Fibroblast of pulmonary artery (primary cell): ENCODE results near the gene ANKRD52.
A peak's percentile ranks its signal among the peaks of the same experiment; 100 is the strongest.
"Not testable (repeated sequence)": the region's sequence is repeated elsewhere in the genome, so short reads cannot be mapped to it uniquely, and the experiment has no call there.

Experiments
- DNase-seq: peaks from one replicate; pipeline ENCODE4 v3.0.0-alpha.2; 2010; ENCODE audit warnings: low read depth
- H3K4me3 ChIP-seq: replicated peaks from 2 replicates; pipeline ENCODE4 v1.5.1; 2011; ENCODE audit warnings: low read depth, mild to moderate bottlenecking, control low read depth, low read length, moderate library complexity
- TF ChIP-seq, protein P1 (sequence below): IDR thresholded peaks from 2 replicates; pipeline ENCODE4 v1.5.1; 2011; ENCODE audit warnings: mild to moderate bottlenecking, control low read depth, low read length, inconsistent platforms; ENCODE audit errors: missing control alignments

Gene ANKRD52

DNA sequence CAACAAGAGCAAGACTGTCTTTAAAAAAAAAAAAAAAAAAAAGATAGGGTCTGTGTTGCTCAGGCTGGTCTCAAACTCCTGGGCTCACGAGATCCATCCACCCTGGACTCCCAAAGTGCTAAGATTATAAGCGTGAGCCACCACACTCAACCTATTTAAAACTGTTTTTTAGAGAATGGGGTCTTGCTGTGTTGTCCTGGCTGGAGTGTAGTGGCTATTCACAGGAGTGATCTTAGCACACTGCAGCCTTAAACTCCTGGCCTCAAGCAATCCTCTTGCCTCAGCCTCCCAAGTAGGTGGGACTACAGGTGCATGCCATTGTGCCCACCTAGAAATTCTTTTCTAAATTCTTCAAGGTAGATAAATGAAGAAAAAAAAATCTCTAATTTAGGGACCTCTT is 16.1 kb upstream of the ANKRD52 start:
- no peak overlapping the region for H3K4me3 ChIP-seq
- no peak for DNase-seq
- TF ChIP-seq, protein P1, sequence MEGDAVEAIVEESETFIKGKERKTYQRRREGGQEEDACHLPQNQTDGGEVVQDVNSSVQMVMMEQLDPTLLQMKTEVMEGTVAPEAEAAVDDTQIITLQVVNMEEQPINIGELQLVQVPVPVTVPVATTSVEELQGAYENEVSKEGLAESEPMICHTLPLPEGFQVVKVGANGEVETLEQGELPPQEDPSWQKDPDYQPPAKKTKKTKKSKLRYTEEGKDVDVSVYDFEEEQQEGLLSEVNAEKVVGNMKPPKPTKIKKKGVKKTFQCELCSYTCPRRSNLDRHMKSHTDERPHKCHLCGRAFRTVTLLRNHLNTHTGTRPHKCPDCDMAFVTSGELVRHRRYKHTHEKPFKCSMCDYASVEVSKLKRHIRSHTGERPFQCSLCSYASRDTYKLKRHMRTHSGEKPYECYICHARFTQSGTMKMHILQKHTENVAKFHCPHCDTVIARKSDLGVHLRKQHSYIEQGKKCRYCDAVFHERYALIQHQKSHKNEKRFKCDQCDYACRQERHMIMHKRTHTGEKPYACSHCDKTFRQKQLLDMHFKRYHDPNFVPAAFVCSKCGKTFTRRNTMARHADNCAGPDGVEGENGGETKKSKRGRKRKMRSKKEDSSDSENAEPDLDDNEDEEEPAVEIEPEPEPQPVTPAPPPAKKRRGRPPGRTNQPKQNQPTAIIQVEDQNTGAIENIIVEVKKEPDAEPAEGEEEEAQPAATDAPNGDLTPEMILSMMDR = no peak

DNA sequence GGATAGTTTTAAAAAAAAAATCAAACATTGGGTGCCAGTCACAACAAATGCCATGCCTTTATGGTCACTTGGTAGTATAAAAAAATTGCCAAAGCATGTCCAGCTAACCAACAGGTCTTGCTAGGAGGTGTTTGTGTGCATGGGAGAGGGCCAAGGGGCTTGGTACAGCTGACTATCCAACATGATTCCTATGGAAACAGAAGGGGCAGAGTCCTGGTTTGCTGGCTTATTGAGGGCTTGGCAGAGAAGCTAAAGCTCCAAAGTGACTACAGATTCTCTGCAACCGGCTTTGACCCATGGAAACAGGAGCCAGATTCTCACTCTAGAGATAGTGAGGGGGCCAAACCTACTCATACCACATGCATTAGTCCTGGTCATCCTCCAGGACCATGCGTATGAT is 14.3 kb upstream of the ANKRD52 start:
- H3K4me3 ChIP-seq, DNase-seq: not testable (repeated sequence)

DNA sequence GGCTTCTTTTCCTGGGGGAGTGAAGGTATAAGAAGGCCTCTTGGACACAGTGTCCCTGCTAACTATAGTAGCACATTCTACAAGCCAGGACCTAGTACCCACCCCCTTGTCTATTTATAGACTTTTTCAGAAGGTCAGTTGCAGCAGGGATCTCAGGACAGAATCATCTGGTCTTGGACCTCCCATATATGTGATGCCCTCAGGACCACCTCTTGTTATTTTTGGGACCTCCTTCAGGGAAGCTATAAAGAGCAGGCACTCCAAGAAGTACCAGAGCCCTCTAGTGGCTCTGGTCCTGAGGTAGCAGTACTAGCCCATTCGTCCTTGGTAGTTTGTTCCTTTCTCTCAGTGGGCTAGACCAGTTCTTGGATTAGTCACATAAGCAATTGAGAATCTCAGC is 12.8 kb upstream of the ANKRD52 start:
- H3K4me3 ChIP-seq = no peak overlapping the region
- DNase-seq = peak; percentile 44
- TF ChIP-seq, protein P1 = peak; percentile 59

DNA sequence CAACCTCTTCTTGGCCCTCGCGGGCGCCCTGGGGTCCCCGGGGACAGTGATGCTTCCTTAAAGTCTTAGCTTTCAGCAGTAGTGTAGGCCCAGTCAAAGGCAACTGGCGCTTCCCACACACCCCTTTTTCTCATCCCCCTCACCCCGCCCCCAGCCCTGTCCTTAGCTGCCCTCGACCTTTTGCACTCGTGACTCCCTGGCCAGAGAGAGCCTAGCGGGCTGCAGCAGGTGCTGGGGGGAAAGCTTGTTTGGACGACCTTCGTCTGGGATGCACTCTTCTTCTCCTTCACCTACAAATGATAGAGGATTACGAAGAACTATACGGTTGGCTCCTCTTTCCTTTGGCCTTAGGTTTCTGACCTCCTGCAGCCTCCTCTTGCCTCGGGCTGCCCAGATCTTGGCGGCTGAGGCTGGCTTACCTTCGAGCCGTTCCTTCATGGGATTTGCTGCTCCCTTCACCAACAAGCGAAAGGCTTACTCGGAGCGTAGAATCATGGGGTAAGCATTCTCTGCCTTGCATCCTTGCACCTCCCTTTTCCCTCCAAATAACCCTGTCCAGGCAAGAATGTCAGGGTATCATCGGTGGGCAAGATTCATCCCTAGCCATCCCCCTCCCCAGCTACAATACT is 9.4 kb upstream of the ANKRD52 start:
- TF ChIP-seq, protein P1 = no peak
- DNase-seq = no peak
- peak overlapping the region; percentile 73 for H3K4me3 ChIP-seq

DNA sequence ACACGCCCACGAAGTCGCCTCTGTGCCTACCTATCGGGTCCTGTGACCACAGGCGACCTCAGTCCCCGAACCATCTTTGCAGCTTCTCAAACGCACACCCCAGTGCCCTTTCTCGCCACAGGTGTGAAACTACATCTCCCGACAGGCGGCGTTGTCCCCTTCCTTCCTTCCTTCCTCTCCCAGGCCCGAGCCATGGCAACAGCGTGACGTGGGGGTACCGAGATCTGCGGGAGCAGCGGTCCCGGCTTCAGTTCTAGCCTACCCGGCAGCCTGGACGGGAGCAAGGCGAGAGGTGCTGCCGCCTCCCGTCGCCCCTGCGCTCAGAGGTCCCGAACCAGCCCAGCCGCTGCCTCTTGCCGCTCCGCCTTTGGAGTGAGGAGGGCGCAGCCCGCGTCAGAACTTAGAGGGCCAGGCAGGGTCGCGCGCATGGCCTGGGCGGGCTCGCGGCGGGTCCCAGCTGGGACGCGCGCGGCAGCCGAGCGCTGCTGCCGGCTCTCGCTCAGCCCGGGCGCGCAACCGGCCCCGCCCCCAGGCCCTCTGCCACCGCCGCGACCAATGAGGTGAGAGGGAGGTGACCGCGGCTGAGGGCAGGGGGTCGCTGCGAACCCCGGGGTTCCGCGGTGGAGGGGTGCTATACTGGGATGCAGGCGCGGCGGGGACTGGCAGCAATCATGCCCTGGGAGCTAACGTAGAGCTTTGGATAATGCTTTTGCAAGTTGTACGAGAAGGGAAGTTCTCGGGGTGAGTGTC is 8.7 kb upstream of the ANKRD52 start, which contains the start of gene COQ10A:
TSS of gene COQ10A (plus strand) at position 250 of the 750 bp plus-strand sequence. CDS start at position 427, 177 bp downstream.
- H3K4me3 ChIP-seq = peak within 1 kb of the TSS; percentile 73
- TF ChIP-seq, protein P1 = peak; percentile 69
- peak; percentile 84 for DNase-seq

DNA sequence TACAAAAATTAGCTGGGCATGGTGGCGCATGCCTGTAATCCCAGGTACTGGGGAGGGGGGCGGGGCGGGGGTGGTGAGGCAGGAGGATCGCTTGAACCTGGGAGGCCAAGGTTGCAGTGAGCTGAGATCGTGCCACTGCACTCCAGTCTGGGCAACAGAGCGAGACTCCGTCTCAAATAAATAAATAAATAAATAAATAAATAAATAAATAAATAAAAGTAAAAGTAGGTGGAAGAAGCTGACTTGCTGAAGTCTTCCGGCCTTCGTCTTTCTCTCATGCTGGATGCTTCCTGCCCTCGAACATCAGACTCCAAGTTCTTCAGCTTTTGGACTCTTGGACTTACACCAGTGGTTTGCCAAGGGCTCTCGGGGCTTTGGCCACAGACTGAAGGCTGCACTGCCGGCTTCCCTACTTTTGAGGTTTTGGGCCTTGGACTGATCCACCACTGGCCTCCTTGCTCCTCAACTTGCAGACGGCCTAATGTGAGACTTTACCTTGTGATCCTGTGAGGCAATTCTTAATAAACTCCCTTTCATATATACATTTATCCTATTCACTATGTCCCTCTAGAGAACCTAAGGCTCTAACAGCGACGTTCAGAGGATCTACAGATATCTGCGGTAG is 8.0 kb upstream of the ANKRD52 start:
- peak overlapping the region; percentile 73 for H3K4me3 ChIP-seq
- not testable (repeated sequence) for DNase-seq

DNA sequence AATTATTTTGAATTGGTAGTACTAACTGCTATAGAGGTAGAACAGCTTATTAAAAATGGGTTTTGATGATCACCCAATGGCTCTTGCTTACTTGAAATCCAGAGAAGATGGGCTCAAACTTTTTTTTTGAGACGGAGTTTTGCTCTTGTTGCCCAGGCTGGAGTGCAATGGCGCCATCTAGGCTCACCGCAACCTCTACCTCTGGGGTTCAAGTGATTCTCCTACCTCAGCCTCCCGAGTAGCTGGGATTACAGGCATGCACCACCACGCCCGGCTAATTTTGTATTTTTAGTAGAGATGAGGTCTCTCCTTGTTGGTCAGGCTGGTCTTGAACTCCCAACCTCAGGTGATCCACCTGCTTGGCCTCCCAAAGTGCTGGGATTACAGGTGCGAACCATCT is 4.8 kb upstream of the ANKRD52 start:
- H3K4me3 ChIP-seq, DNase-seq: not testable (repeated sequence)

DNA sequence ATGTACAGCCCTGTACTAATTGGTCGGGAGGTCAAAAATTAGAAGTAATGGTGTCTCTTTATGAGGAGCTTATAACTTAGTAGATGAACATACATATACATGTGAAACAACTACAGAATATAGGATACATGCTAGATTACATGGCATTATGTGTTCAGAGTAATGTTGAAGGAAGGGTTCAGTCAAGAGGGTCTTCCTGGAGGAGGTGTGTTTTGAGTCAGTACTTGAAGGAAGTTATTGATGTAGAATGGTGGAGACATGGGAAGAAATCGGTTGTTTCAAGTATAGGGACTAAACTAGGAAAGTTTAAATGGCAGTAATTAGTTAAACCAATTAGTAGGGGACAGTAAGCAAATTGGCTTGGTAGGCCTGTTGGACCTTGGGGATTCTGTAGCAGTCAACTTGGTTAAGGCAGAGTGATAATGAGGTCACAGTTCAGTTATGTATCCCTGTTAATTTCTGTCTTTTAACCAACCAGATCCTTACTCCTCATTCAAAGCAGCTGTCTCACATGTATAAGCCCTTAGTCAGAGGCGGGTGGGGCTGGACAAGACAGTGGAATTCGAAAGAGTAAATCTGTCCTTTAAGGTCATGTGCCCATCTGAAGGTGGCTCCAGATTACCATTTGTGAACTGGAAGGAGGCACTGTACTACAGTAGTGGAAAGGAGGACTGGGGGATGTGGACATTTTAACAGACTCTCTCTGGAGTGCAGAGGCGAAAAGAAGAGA is 3.5 kb upstream of the ANKRD52 start:
- TF ChIP-seq, protein P1 = no peak
- peak; percentile 38 for DNase-seq
- H3K4me3 ChIP-seq = no peak overlapping the region
